A549 (cell line): ENCODE measurements around the gene TRMU. TPM values are rescaled to one million over a fixed set of nuclear protein-coding genes. Genes with fewer than 3 reads are reported as not detected.

Experiments used
- ATAC-seq, 2 experiments: fragments of 200-7000 bp in 1 of 2; fragments of >200 bp in 1 of 2; cut with Nextera tagmentation in 1 of 2; cut with Tn5 transposase in 1 of 2; 3 replicates each; pipeline versions ENCODE4 v1.8.0 to v1.9.1; 2018 to 2020; ENCODE audit warnings: mild to moderate bottlenecking in 1 of 2, moderate library complexity in 1 of 2
- CTCF ChIA-PET: fragments of 300-600 bp; sonication (Branson Sonifier 250); formaldehyde crosslinking; extraction: SDS; loops from one replicate; lab custom pipeline; 2021; ENCODE audit warnings: antibody characterized with exemption, inconsistent platforms; lab: Yijun Ruan, JAX
- POLR2A ChIA-PET: fragments of 350-600 bp; formaldehyde crosslinking; extraction: SDS; loops from one replicate; lab custom pipeline; 2021; ENCODE audit warnings: antibody characterized with exemption, inconsistent platforms; lab: Yijun Ruan, JAX
- DNase-seq, 2 experiments: peaks; one replicate each; pipeline versions ENCODE4 v3.0.0 to v3.0.0-alpha.2; 2011 to 2016; ENCODE audit warnings: low read depth in 1 of 2, low spot score in 1 of 2
- FAIRE-seq: peaks from 2 replicates; lab custom pipeline; 2011; peaks lifted over from hg19 to GRCh38; lab: Jason Lieb, UNC
- H3K27ac ChIP-seq, 2 experiments: fragments of >200 bp; sonication (Bioruptor Twin); formaldehyde crosslinking; 3 replicates each; pipeline ENCODE4 v1.5.1; 2016 to 2017
- H3K4me1 ChIP-seq: fragments of >200 bp; sonication (Bioruptor Twin); formaldehyde crosslinking; 3 replicates; pipeline ENCODE4 v1.6.1; 2016
- H3K4me2 ChIP-seq: fragments of >200 bp; sonication (Bioruptor Twin); formaldehyde crosslinking; 3 replicates; pipeline ENCODE4 v1.6.1; 2016
- H3K4me3 ChIP-seq: fragments of >200 bp; sonication (Bioruptor Twin); formaldehyde crosslinking; 3 replicates; pipeline ENCODE4 v1.5.1; 2016
- H3K9me3 ChIP-seq: fragments of >200 bp; sonication (Bioruptor Twin); formaldehyde crosslinking; 3 replicates; pipeline ENCODE4 v1.6.1; 2016
- CTCF ChIP-seq: fragments of >200 bp; sonication (Bioruptor Twin); formaldehyde crosslinking; IDR thresholded peaks from 3 replicates; pipeline ENCODE4 v1.5.1; 2016
- E2F6 ChIP-seq: IDR thresholded peaks from 2 replicates; pipeline ENCODE4 v1.6.1; 2012; ENCODE audit warnings: low read depth, borderline replicate concordance
- EHMT2 ChIP-seq: fragments of 200-600 bp; sonication (generic); IDR thresholded peaks from 2 replicates; pipeline ENCODE4 v1.6.1; 2016; ENCODE audit warnings: antibody characterized with exemption, low read depth, mild to moderate bottlenecking, moderate library complexity
- EP300 ChIP-seq, 2 experiments: fragments of >200 bp; sonication (Bioruptor Twin); formaldehyde crosslinking; IDR thresholded peaks; 2 replicates in 1 of 2; 3 replicates in 1 of 2; pipeline ENCODE4 v1.6.1; 2016 to 2017
- ESRRA ChIP-seq: fragments of 150-350 bp; IDR thresholded peaks from 2 replicates; pipeline ENCODE4 v1.6.1; 2014; ENCODE audit warnings: mild to moderate bottlenecking, low read length, borderline replicate concordance
- FOSL2 ChIP-seq, 2 experiments: fragments of 450-650 bp in 1 of 2; fragments of >200 bp in 1 of 2; sonication (Bioruptor Twin) in 1 of 2; formaldehyde crosslinking; IDR thresholded peaks; 2 replicates each; pipeline versions ENCODE4 v1.5.0 to v1.6.1; 2016 to 2020; ENCODE audit warnings: mild to moderate bottlenecking in 1 of 2, moderate library complexity in 1 of 2
- HOXB5 ChIP-seq: fragments of 250-450 bp; sonication (Bioruptor Pico); IDR thresholded peaks from 2 replicates; pipeline ENCODE4 v1.5.0; 2020; ENCODE audit warnings: mild to moderate bottlenecking, moderate library complexity
- JUNB ChIP-seq: fragments of >200 bp; sonication (Bioruptor Twin); formaldehyde crosslinking; IDR thresholded peaks from 2 replicates; pipeline ENCODE4 v1.6.1; 2016
- KDM1A ChIP-seq: fragments of 200-600 bp; sonication (generic); IDR thresholded peaks from 2 replicates; pipeline ENCODE4 v1.6.1; 2016; ENCODE audit warnings: low read depth, mild to moderate bottlenecking
- PBX3 ChIP-seq: IDR thresholded peaks from 2 replicates; pipeline ENCODE4 v1.6.1; 2012
- POLR2AphosphoS2 ChIP-seq: conservative IDR thresholded peaks from 2 replicates; pipeline ENCODE4 v1.6.1; 2012; ENCODE audit warnings: low read length, improper control_type of control experiment, inconsistent platforms
- RAD21 ChIP-seq, 2 experiments: fragments of >200 bp in 1 of 2; sonication (Bioruptor Twin) in 1 of 2; formaldehyde crosslinking in 1 of 2; IDR thresholded peaks in 1 of 2; conservative IDR thresholded peaks in 1 of 2; 2 replicates in 1 of 2; 3 replicates in 1 of 2; pipeline ENCODE4 v1.6.1; 2012 to 2018; ENCODE audit warnings: inconsistent platforms in 1 of 2
- RARB ChIP-seq: fragments of 250-450 bp; sonication (Bioruptor Pico); IDR thresholded peaks from 2 replicates; pipeline ENCODE4 v1.8.0; 2021; ENCODE audit warnings: mild to moderate bottlenecking, moderate library complexity
- RCOR1 ChIP-seq: fragments of 150-350 bp; IDR thresholded peaks from 2 replicates; pipeline ENCODE4 v1.6.1; 2014; ENCODE audit warnings: antibody characterized with exemption, low read length, low read depth
- REST ChIP-seq: fragments of 200-600 bp; sonication (generic); IDR thresholded peaks from 2 replicates; pipeline ENCODE4 v1.6.1; 2016; ENCODE audit warnings: antibody characterized with exemption, mild to moderate bottlenecking, moderate library complexity
- SMC3 ChIP-seq: fragments of >200 bp; sonication (Bioruptor Twin); formaldehyde crosslinking; IDR thresholded peaks from 3 replicates; pipeline ENCODE4 v1.6.1; 2018; ENCODE audit warnings: inconsistent platforms
- SREBF2 ChIP-seq: fragments of 450-650 bp; IDR thresholded peaks from 2 replicates; pipeline ENCODE4 v1.6.1; 2014; ENCODE audit warnings: mild to moderate bottlenecking, moderate library complexity
- TFCP2L1 ChIP-seq: fragments of 250-450 bp; sonication (Bioruptor Pico); IDR thresholded peaks from 2 replicates; pipeline ENCODE4 v1.5.0; 2021; ENCODE audit warnings: mild to moderate bottlenecking
- WGBS: methylation state at CpG from one replicate; pipeline ENCODE4 v1.1.6; 2017; ENCODE audit errors: missing lambda C conversion rate; 5-methylcytosine and 5-hydroxymethylcytosine counted together
- polyA plus RNA-seq, 4 experiments: library from polyadenylated mRNA; depleted of rRNA in 3 of 4; stranded (reverse); fragments of >200 nt; fragmentation: RNase III in 1 of 4; extraction: RNeasy Plus Mini Kit Qiagen cat#74134 plus additional on column Dnase treatment in 1 of 4; gene quantifications; 2 replicates in 3 of 4; 3 replicates in 1 of 4; pipeline ENCODE4 v1.2.3, GENCODE V29; 2011 to 2017

Gene TRMU
- polyA plus RNA-seq, 2 of the 4 experiments (the other 2 are of a cell fraction) = 33.4 to 44.1 TPM

GRCh38 chr22:46355369-46355995 lies 20.0 kb downstream of the TRMU start:
- peak overlapping the region in 1 of 2 experiments; percentile 76; a peak in 3 of 6 replicates for H3K27ac ChIP-seq
- WGBS = 24% methylated on average over 6 of the region's 22 CpGs
- ChIA-PET CTCF (interaction anchor here (0.6 to 11.9 kb wide), 20 partner anchors 9 to 348 kb away, joined by 3 to 184 read pairs (median 4); partner anchors contain the start of gene CELSR1), POLR2A (no interaction called here)
- no peak overlapping the region for H3K4me2 ChIP-seq
- H3K4me3 ChIP-seq = no peak overlapping the region
- TF ChIP-seq EHMT2 = no peak
- peak; percentile 81 to 86 for TF ChIP-seq RAD21 (conservative IDR thresholded peaks at IDR 0.05 in 1 of 2, IDR thresholded peaks at IDR 0.05 in 1 of 2)
- no peak for TF ChIP-seq TFCP2L1 (CRISPR knock-in tag)
- no peak for TF ChIP-seq KDM1A
- TF ChIP-seq EP300 (IDR thresholded peaks at IDR 0.05) = no peak
- TF ChIP-seq RCOR1 = no peak
- no peak for TF ChIP-seq HOXB5
- TF ChIP-seq CTCF = peak; percentile 61
- no peak for TF ChIP-seq PBX3
- no peak for TF ChIP-seq REST
- TF ChIP-seq FOSL2 (IDR thresholded peaks at IDR 0.05) = no peak
- no peak for TF ChIP-seq FOSL2 (CRISPR knock-in tag; IDR thresholded peaks at IDR 0.05)
- peak; percentile 79 for TF ChIP-seq SMC3
- peak; percentile 59 to 72 for DNase-seq
- H3K4me1 ChIP-seq = peaks cover 14% of the 10 kb centered on the region
- no peak for FAIRE-seq
- H3K9me3 ChIP-seq = no peaks in the 10 kb centered on the region
- ATAC-seq = peak; percentile 58 to 82

GRCh38 chr22:46355996-46356471 lies 20.5 kb downstream of the TRMU start:
- H3K4me1 ChIP-seq = peaks cover 14% of the 10 kb centered on the region
- no peak overlapping the region for H3K4me3 ChIP-seq
- no peaks in the 10 kb centered on the region for H3K9me3 ChIP-seq
- ChIA-PET CTCF (interaction anchor here (0.6 to 11.9 kb wide), 21 partner anchors 9 to 361 kb away, joined by 3 to 184 read pairs (median 3); partner anchors contain the start of gene CELSR1), POLR2A (no interaction called here)
- H3K4me2 ChIP-seq = no peak overlapping the region
- peak overlapping the region in 1 of 2 experiments; percentile 76; a peak in 3 of 6 replicates for H3K27ac ChIP-seq
- TF ChIP-seq SREBF2 (no peak), E2F6 (no peak), ESRRA (no peak), POLR2AphosphoS2 (no peak), JUNB (no peak), RARB (no peak)
- no peak for FAIRE-seq
- DNase-seq = no peak
- WGBS = 90% methylated on average over 5 of the region's 12 CpGs
- ATAC-seq = peak; percentile 1 to 3; a peak in 2 of 6 replicates
